OCI-LY1 (cell line): ENCODE data around the gene TGM5.
"Not testable (repeated sequence)": the region's sequence is repeated elsewhere in the genome, so short reads cannot be mapped to it uniquely, and the experiment has no call there.

Experiments
- CTCF ChIP-seq: fragments of 200-600 bp; sonication (generic), shearing (Covaris generic); IDR thresholded peaks from 2 replicates; pipeline ENCODE4 v1.5.1; 2017; ENCODE audit warnings: mild to moderate bottlenecking, antibody characterized with exemption, low read length, moderate library complexity, mixed read lengths
- EZH2 ChIP-seq: fragments of 200-600 bp; sonication (generic), shearing (Covaris generic); IDR thresholded peaks from 2 replicates; pipeline ENCODE4 v1.8.0; 2017; ENCODE audit warnings: borderline replicate concordance, mixed run types, mild to moderate bottlenecking, antibody characterized with exemption, low read length, moderate library complexity, mixed read lengths

- TF ChIP-seq CTCF, EZH2: not testable (repeated sequence)
Observed at GRCh38 chr15:43271908-43272307, 5.2 kb upstream of the TGM5 start.
